ENCODE measurements around the gene ISYNA1. TPM values are rescaled to one million over a fixed set of nuclear protein-coding genes. Genes with fewer than 3 reads are reported as not detected.
"Not testable (repeated sequence)": the region's sequence is repeated elsewhere in the genome, so short reads cannot be mapped to it uniquely, and the experiment has no call there.

ISYNA1 gene
- total RNA-seq, 1 donor from 2014 or later = 18.3 TPM

DNA sequence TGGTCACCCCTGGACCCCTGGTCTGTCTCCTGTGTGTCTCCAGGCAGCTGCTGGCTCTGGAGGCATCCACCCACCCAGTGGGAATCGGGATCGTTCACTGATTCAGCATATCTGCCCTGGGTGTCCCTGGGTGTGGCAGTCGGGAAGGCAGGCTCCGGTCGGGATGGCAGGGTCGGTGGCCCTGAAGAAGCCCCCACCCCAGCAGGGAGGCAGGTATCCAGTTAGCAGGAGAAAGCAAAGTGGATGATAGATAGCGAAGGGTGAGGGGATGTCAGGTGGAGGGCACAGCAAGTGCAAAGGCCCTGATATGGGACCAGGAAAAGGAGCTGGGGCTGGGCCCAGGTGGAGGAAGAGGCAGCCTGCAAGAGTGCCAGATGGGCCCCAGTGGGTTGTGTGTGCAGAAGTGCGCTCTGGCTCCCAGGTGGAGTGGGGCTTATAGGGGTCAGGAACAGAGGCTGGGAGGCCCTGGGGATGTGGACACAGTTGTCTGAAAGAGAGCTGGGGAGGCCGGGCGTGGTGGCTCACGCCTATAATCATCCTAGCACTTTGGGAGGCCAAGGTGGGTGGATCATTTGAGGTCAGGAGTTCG is 16.5 kb downstream of the ISYNA1 start:
- DNase-seq (ENCODE audit: low spot score) = no peak

- DNase-seq (ENCODE audit: low spot score) = no peak
Observed at GRCh38 chr19:18420930-18421329, 17.0 kb downstream of the ISYNA1 start.

GRCh38 chr19:18419699-18420460 is 18.1 kb downstream of the ISYNA1 start:
- DNase-seq (ENCODE audit: low spot score) = no peak

GRCh38 chr19:18419195-18419698 is 18.7 kb downstream of the ISYNA1 start, which contains the start of gene SSBP4:
SSBP4 (plus strand) TSS chr19:18419398; CDS start chr19:18419649, 251 bp downstream.
- DNase-seq (ENCODE audit: low spot score) = peak; percentile 92

DNA sequence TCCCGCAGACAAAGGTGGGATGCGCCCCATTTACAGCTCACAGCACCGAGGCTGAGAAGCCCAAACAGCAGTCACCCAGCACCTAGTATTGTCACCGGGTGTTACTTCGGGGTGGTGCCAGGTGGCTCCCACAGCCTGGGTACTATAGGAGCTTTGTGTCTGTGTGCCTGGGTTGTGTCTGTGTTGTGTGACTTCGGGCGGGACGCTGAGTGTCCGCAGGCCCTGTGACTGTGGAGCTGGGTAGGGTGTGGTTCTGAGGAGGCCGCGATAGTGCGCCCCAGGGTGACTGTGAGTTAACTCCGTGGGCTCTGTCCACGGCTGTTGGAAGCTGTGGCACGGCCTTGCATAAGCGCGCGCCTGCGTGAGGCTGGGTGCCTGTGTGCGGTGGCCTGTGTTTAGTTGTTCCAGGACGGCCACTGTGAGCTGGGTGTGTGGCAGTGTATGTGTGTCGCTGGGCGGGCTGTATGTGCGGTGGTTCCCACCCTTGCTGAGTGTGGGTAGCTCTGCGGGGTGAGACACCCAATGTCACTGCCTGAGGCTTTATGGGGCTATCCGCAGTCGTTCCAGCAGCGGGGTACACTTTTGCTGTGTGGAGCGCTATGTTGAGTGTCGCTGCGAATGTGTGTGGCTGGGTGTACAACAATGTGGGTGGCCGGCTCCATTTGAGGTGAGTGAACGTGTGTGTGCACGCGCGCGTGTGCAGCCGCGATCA is 19.3 kb downstream of the ISYNA1 start:
- DNase-seq (ENCODE audit: low spot score) = peak; percentile 90

GRCh38 chr19:18418029-18418482 is 19.9 kb downstream of the ISYNA1 start:
- peak; percentile 90 for DNase-seq (ENCODE audit: low spot score)

DNA sequence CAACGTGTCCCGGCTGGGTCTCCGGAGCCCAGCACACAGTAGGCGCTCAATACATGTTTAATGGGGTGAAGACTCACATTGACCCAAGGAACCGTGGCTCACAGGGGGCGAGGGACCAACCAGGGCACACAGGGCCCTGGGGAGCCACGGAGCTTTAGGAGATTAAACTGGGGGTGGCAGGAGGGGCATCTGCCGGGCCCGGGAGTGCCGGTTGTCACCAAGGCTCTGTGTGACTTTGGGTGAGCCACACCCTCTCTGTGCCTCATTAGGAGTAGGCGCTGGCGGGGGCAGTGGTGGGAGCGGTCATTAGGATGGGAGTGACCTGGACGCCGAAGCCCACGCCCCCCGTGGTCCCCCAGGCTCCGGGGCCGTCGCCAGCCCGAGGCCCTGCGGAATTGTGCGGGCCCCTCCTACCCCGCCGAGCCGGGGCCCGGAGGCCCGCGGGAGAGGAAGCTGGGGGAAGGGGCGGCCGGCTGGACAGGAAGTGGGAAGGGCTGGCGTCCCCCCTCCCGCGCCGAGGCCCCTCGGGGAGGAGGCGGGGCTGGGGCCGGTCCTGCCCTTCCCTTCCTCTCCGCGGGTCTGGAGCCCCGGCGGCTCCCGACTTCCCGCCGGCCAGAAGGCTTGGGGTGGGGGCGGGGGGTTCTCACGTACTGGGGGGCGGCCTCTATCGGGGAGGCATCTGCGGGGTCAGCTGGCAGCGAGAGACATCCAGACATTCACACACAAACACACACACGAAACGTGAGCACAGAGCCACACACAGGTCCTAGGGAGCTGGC is 20.5 kb downstream of the ISYNA1 start:
- DNase-seq (ENCODE audit: low spot score) = peak; percentile 94

GRCh38 chr19:18416778-18417249 is 21.1 kb downstream of the ISYNA1 start:
- DNase-seq (ENCODE audit: low spot score) = peak; percentile 97

GRCh38 chr19:18415178-18415867 is 22.6 kb downstream of the ISYNA1 start:
- peak; percentile 92 for DNase-seq (ENCODE audit: low spot score)

DNA sequence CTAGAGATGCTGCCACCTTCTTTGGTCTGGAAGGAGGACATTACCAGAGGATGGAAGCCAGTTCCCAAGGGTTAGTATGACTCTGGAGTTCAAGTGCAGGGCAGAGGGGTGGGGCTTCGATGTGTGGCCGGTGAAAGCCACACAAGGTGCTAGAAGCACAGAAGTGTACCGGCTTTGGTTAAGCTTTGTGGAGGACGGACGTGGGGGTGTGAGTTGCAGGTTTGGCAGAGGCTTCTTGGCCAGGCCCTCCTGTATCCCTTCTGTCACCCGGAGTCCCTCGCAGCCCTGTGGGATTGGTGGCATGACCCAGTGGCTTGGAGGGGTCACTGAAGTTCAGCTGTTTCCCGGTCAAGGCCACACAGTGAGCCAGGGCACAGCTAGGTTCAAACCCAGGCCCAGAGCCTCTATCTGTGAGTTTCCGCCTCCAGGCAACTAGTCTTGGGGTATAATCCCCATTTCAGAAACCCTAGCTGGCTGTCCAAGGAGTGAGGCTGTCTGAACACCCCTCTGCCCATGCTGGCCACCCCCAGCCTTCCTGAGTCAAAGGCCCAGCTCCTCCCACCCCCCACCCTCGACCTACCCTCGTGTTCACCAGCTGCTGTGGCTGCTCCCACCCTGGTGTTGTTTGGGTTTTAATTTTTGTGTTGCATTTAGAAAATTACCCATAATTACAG is 23.3 kb downstream of the ISYNA1 start:
- peak; percentile 88 for DNase-seq (ENCODE audit: low spot score)

DNA sequence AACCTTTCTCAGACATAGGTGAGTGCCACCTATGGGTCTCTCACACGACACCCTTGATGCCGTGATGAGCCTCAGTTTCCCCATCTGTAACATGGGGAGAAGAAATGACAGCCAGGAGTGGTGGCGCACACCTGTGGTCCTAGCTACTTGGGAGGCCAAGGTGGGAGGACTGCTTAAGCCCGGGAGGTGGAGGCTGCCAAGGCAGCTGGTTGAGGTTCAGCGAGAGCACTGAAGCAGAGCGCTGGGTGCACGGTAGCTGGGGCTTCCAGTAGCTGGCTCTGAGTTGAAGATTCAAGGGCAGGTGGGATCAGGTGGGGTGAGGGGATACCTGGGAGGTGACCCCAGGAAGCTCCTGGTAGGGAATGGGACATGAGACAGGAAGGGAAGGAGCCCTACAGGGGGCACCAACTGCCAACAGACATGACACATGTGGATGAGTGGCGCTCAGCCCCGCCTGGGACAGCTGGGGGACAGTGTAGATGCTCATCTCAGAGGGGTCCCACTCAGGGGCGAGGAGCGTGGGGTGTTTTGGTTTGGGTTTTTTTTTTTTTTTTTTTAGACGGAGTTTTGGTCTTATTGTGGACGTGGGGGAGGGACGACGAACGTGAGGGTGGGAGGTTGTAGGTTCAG is 25.2 kb downstream of the ISYNA1 start:
- DNase-seq (ENCODE audit: low spot score) = no peak

DNA sequence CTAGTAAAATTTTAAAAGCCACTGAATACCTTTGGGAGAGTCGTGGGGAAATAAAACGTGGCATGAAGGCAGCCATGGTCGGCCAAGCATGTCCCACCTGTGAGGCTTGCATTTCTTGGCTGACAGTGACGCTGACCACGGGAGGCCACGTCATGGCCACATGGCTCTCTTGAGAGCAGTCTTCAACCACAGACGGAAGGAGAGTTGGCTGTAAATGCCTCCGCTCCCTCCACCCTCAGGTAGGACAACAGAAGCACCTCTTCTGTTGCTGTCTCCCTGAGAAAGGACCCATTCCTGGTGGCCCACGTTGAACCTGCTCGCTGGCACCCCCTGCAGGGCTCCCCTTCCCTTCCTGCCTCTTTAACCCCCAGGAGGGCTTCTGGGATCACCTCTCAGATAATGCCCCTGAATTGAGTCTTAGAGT is 29.9 kb downstream of the ISYNA1 start:
- DNase-seq (ENCODE audit: low spot score) = no peak

DNA sequence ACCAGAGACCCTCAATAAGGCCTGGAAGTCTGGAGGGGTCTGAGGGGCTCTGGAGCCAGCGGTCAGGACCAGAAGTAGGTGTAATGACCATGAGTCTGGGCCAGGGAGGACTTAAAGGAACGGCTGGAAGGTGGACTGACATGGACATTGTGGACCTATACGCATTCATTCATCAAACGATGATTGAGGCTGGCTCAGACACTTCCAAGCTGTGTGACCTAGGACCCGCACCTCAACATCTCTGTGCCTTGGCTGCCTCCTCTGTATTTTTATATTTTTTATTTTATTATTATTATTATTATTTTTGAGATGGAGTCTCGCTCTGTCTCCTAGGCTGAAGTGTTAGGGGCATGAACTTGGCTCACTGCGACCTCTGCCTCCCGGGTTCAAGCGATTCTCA is 31.2 kb downstream of the ISYNA1 start:
- DNase-seq (ENCODE audit: low spot score) = no peak

DNA sequence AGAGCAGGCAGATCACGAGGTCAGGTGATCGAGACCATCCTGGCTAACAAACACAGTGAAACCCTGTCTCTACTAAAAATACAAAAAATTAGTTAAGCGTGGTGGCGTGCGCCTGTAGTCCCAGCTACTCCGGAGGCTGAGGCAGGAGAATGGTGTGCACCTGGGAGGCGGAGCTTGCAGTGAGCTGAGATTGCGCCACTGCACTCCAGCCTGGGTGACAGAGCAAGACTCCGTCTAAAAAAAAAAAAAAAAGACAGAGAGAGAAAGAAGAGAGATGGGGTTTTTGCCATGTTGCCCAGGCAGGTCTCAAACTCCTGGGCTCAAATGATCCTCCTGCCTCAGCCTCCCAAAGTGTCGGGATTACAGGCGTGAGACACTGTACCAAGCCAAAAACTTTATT is 32.2 kb downstream of the ISYNA1 start:
- not testable (repeated sequence) for DNase-seq (ENCODE audit: low spot score)

DNA sequence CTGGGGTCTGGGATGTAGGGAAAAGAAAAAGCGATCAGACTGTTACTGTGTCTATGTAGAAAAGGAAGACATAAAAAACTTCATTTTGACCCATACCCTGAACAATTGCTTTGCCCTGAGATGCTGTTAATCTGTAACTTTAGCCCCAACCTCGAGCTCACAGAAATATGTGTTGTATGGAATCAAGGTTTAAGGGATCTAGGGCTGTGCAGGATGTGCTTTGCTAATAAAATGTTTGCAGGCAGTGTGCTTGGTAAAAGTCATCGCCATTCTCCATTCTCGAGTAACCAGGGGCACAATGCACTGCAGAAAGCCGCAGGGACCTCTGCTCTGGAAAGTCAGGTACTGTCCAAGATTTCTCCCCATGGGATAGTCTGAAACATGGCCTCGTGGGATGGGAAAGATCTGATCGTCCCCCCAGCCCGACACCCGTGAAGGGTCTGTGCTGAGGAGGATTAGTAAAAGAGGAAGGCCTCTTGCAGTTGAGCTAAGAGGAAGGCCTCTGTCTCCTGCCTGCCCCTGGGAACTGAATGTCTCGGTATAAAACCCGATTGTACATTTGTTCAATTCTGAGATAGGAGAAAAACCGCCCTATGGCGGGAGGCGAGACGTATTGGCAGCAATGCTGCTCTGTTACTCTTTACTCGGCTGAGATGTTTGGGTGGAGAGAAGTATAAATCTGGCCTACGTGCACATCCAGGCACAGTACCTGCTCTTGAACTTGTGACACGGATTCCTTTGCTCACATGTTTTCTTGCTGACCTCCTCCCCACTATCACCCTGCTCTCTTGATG is 35.3 kb downstream of the ISYNA1 start:
- not testable (repeated sequence) for DNase-seq (ENCODE audit: low spot score)

- DNase-seq (ENCODE audit: low spot score) = no peak
Observed at GRCh38 chr19:18401580-18402112, 36.3 kb downstream of the ISYNA1 start.

- no peak for DNase-seq (ENCODE audit: low spot score)
Observed at GRCh38 chr19:18399008-18399407, 38.9 kb downstream of the ISYNA1 start.

Data from mesenteric fat pad (tissue), 1 donor.